Brain microvascular endothelial cell (primary cell): ENCODE measurements around the gene AIF1.

Experiments used
- DNase-seq: peaks from one replicate; pipeline ENCODE4 v3.0.0-alpha.2; 2020
- H3K27ac ChIP-seq: fragments of 250-450 bp; sonication (Bioruptor Pico); 2 replicates; pipeline ENCODE4 v1.5.1; 2020; ENCODE audit warnings: mild to moderate bottlenecking, moderate library complexity
- H3K27me3 ChIP-seq: fragments of 250-450 bp; sonication (Bioruptor Pico); replicated peaks from 2 replicates; pipeline ENCODE4 v1.5.1; 2020; ENCODE audit warnings: mild to moderate bottlenecking
- H3K36me3 ChIP-seq: fragments of 250-450 bp; sonication (Bioruptor Pico); replicated peaks from 2 replicates; pipeline ENCODE4 v1.5.1; 2020; ENCODE audit warnings: mild to moderate bottlenecking
- H3K4me3 ChIP-seq: 2 replicates; pipeline ENCODE4 v1.5.1; 2011; ENCODE audit warnings: low read depth, mild to moderate bottlenecking, control low read depth, low read length, moderate library complexity
- CTCF ChIP-seq: IDR thresholded peaks from 2 replicates; pipeline ENCODE4 v1.5.1; 2011; ENCODE audit warnings: low read depth, mild to moderate bottlenecking, moderate library complexity, low read length, control low read depth, inconsistent platforms; ENCODE audit errors: missing control alignments
- in situ Hi-C: cut with HindIII; loops from 2 replicates; pipeline ENCODE4 v1.10.0; 2017; ENCODE audit warnings: low sequenced_read_pairs, low pct_ligation_motif_present

AIF1 gene

GRCh38 chr6:31652925-31653724 lies 38.1 kb downstream of the AIF1 start:
- Histone ChIP-seq H3K27ac (peak overlapping the region; percentile 98), H3K4me3 (peak overlapping the region; percentile 87), H3K27me3 (no peaks in the 10 kb centered on the region), H3K36me3 (peaks cover 18% of the 10 kb centered on the region)
- no peak for DNase-seq
- in situ Hi-C loops, result no loop called here
- TF ChIP-seq CTCF, result no peak

GRCh38 chr6:31654574-31655348 lies 39.7 kb downstream of the AIF1 start:
- TF ChIP-seq CTCF, result no peak
- H3K36me3 ChIP-seq, result peaks cover 2% of the 10 kb centered on the region
- no peak overlapping the region for H3K27ac ChIP-seq
- H3K27me3 ChIP-seq, result no peaks in the 10 kb centered on the region
- in situ Hi-C loops, result no loop called here
- no peak for DNase-seq
- H3K4me3 ChIP-seq, result no peak overlapping the region

GRCh38 chr6:31655349-31656237 lies 40.6 kb downstream of the AIF1 start, which contains the start of gene APOM:
APOM (plus strand) TSS chr6:31655894; CDS start chr6:31655967, 73 bp downstream.
- Histone ChIP-seq H3K27me3 (no peaks in the 10 kb centered on the region), H3K27ac (no peak within 1 kb of the TSS), H3K36me3 (peaks cover 2% of the 10 kb centered on the region), H3K4me3 (no peak within 1 kb of the TSS)
- in situ Hi-C loops, result no loop called here
- no peak for DNase-seq
- no peak for TF ChIP-seq CTCF

DNA sequence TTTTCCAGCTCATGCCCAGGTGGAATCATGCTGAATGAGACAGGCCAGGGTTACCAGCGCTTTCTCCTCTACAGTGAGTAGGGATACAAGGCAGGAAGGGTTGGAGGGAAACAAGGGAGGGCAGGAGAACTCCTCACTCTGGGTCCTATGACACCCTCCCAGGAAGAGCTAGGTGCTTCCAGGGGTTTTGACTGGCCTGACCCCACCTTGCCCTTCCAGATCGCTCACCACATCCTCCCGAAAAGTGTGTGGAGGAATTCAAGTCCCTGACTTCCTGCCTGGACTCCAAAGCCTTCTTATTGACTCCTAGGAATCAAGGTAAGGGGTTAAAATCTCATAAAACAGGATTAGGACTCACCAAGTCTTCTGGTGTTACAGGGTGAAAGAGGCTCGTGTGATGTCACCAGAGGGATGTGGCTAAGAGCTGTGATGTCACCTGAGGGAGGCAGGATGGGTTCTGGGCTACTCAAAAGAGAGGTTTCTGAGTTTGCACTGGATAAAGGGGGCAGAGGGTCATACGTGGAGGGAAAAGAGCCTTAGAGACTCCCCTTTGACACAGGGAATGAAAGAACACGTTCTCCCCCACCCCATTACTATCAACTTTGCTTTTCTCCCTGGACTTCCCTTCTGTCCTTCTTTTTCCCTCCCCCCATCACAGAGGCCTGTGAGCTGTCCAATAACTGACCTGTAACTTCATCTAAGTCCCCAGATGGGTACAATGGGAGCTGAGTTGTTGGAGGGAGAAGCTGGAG lies 42.5 kb downstream of the AIF1 start:
- Histone ChIP-seq H3K4me3 (no peak overlapping the region), H3K27me3 (no peaks in the 10 kb centered on the region), H3K36me3 (peaks cover 9% of the 10 kb centered on the region), H3K27ac (no peak overlapping the region)
- in situ Hi-C loops, result no loop called here
- no peak for TF ChIP-seq CTCF
- DNase-seq, result no peak

GRCh38 chr6:31658158-31658688 lies 43.2 kb downstream of the AIF1 start:
- H3K4me3 ChIP-seq, result no peak overlapping the region
- TF ChIP-seq CTCF, result no peak
- H3K27ac ChIP-seq, result no peak overlapping the region
- no peaks in the 10 kb centered on the region for H3K27me3 ChIP-seq
- H3K36me3 ChIP-seq, result peaks cover 9% of the 10 kb centered on the region
- no peak for DNase-seq
- in situ Hi-C loops, result no loop called here
